K562 (cell line): ENCODE measurements around the gene SLC5A3. TPM values are rescaled to one million over a fixed set of nuclear protein-coding genes. Genes with fewer than 3 reads are reported as not detected.

Experiments used
- ATF4 ChIP-seq: fragments of 450-650 bp; formaldehyde crosslinking; IDR thresholded peaks from 2 replicates; pipeline ENCODE4 v1.4.0; 2022; ENCODE audit warnings: mild to moderate bottlenecking, moderate library complexity
- ATF6 ChIP-seq: sonication (generic); formaldehyde crosslinking; IDR thresholded peaks from 2 replicates; pipeline ENCODE4 v1.4.0; 2020; ENCODE audit warnings: mild to moderate bottlenecking, missing genetic modification reagents
- CEBPB ChIP-seq: fragments of 450-650 bp; IDR thresholded peaks from 2 replicates; pipeline ENCODE4 v1.6.1; 2016; ENCODE audit warnings: missing genetic modification characterization, missing compliant biosample characterization
- CXXC5 ChIP-seq: fragments of 250-450 bp; sonication (Bioruptor Pico); IDR thresholded peaks from 2 replicates; pipeline ENCODE4 v1.8.0; 2022; ENCODE audit warnings: inconsistent platforms, mild to moderate bottlenecking, moderate library complexity
- DPF2 ChIP-seq: fragments of 450-650 bp; IDR thresholded peaks from 2 replicates; pipeline ENCODE4 v1.6.1; 2016
- EP400 ChIP-seq: fragments of 450-650 bp; IDR thresholded peaks from 2 replicates; pipeline ENCODE4 v1.6.1; 2017; ENCODE audit warnings: antibody characterized with exemption, mild to moderate bottlenecking, moderate library complexity
- MAFG ChIP-seq: fragments of 450-650 bp; conservative IDR thresholded peaks from 2 replicates; pipeline ENCODE4 v1.6.1; 2016; ENCODE audit warnings: missing genetic modification characterization, missing compliant biosample characterization
- NELFE ChIP-seq: IDR thresholded peaks from 2 replicates; pipeline ENCODE4 v1.6.1; 2011; ENCODE audit warnings: mild to moderate bottlenecking; ENCODE audit not compliant: insufficient read depth, insufficient read length
- PKNOX1 ChIP-seq: fragments of 450-650 bp; IDR thresholded peaks from 2 replicates; pipeline ENCODE4 v1.6.1; 2016
- RB1 ChIP-seq: fragments of 450-650 bp; IDR thresholded peaks from 2 replicates; pipeline ENCODE4 v1.6.1; 2017; ENCODE audit warnings: low read depth, mild to moderate bottlenecking
- SMARCA4 ChIP-seq: fragments of 450-650 bp; IDR thresholded peaks from 2 replicates; pipeline ENCODE4 v1.6.1; 2016
- ZC3H8 ChIP-seq: fragments of 450-650 bp; IDR thresholded peaks from 2 replicates; pipeline ENCODE4 v1.6.1; 2017
- ZNF3 ChIP-seq: fragments of 250-450 bp; sonication (Bioruptor Pico); IDR thresholded peaks from 2 replicates; pipeline ENCODE4 v1.5.0; 2021; ENCODE audit warnings: mild to moderate bottlenecking, moderate library complexity
- polyA plus RNA-seq, 8 experiments: library from polyadenylated mRNA; depleted of rRNA in 4 of 8; stranded (reverse) in 5 of 8; unstranded in 3 of 8; fragments of >200 nt; fragmentation: Nextera tagmentation in 2 of 8; fragmentation: Illumina TruSeq in 1 of 8; extraction: Ambion mirVana in 2 of 8; extraction: Trizol in 1 of 8; gene quantifications; 2 replicates each; pipeline versions ENCODE4 v1.2.1 to v1.2.3, GENCODE V29; 2011 to 2014; ENCODE audit warnings: inconsistent platforms in 1 of 8, missing spikeins in 1 of 8
- total RNA-seq, 7 experiments: library from RNA; depleted of rRNA in 6 of 7; stranded (reverse); fragments of >200 nt in 6 of 7; fragmentation: Illumina TruSeq in 2 of 7; extraction: Trizol in 2 of 7; gene quantifications; 2 replicates each; pipeline versions ENCODE4 v1.2.1 to v1.2.3, GENCODE V29; 2011 to 2021; ENCODE audit warnings: low replicate concordance in 1 of 7
- TF ChIP-seq, protein P1 (sequence below): IDR thresholded peaks from 2 replicates; pipeline ENCODE4 v1.6.1; 2014; ENCODE audit warnings: antibody characterized with exemption
- TF ChIP-seq, protein P2 (sequence below): fragments of 250-450 bp; sonication (Bioruptor Pico); IDR thresholded peaks from 2 replicates; pipeline ENCODE4 v1.5.0; 2021
- TF ChIP-seq, protein P3 (sequence below): fragments of 450-650 bp; IDR thresholded peaks from 2 replicates; pipeline ENCODE4 v1.6.1; 2014; ENCODE audit warnings: low read depth, mild to moderate bottlenecking, moderate library complexity, borderline replicate concordance

The SLC5A3 gene
- total and polyA plus RNA-seq, 9 of the 15 experiments (the other 6 are each of a cell fraction or from before 2014, with no cell fraction given), result 2.9 to 20.6 (median 9.0) TPM

- TF ChIP-seq RB1 (peak; percentile 35; the same call in 1 of the 2 replicates), PKNOX1 (peak; percentile 69), ZNF3 (CRISPR knock-in tag) (no peak), EP400 (peak; percentile 79), DPF2 (peak; percentile 75), MAFG (tag) (peak; percentile 69), NELFE (no peak), ATF6 (0 out of 2 replicates have a peak, but pooled peaks have one; percentile 32), SMARCA4 (0 out of 2 replicates have a peak, but pooled peaks have one; percentile 41), CXXC5 (CRISPR knock-in tag) (peak; percentile 68), CEBPB (tag) (0 out of 2 replicates have a peak, but pooled peaks have one; percentile 11), ZC3H8 (no peak), ATF4 (CRISPR knock-in tag) (peak; percentile 87)
- TF ChIP-seq, protein P1, sequence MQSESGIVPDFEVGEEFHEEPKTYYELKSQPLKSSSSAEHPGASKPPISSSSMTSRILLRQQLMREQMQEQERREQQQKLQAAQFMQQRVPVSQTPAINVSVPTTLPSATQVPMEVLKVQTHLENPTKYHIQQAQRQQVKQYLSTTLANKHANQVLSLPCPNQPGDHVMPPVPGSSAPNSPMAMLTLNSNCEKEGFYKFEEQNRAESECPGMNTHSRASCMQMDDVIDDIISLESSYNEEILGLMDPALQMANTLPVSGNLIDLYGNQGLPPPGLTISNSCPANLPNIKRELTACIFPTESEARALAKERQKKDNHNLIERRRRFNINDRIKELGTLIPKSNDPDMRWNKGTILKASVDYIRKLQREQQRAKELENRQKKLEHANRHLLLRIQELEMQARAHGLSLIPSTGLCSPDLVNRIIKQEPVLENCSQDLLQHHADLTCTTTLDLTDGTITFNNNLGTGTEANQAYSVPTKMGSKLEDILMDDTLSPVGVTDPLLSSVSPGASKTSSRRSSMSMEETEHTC, result 0 out of 2 replicates have a peak, but pooled peaks have one; percentile 53
- TF ChIP-seq, protein P2, sequence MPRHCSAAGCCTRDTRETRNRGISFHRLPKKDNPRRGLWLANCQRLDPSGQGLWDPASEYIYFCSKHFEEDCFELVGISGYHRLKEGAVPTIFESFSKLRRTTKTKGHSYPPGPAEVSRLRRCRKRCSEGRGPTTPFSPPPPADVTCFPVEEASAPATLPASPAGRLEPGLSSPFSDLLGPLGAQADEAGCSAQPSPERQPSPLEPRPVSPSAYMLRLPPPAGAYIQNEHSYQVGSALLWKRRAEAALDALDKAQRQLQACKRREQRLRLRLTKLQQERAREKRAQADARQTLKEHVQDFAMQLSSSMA, result no peak
- TF ChIP-seq, protein P3, sequence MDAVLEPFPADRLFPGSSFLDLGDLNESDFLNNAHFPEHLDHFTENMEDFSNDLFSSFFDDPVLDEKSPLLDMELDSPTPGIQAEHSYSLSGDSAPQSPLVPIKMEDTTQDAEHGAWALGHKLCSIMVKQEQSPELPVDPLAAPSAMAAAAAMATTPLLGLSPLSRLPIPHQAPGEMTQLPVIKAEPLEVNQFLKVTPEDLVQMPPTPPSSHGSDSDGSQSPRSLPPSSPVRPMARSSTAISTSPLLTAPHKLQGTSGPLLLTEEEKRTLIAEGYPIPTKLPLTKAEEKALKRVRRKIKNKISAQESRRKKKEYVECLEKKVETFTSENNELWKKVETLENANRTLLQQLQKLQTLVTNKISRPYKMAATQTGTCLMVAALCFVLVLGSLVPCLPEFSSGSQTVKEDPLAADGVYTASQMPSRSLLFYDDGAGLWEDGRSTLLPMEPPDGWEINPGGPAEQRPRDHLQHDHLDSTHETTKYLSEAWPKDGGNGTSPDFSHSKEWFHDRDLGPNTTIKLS, result peak; percentile 94
These were observed 43.4 kb upstream of the SLC5A3 start (continued) for GRCh38 chr21:34029743-34030528.
